A673 (cell line): ENCODE data around the gene APOL6.

Source experiments
- EZH2 ChIP-seq: fragments of 200-600 bp; sonication (generic); IDR thresholded peaks from 2 replicates; pipeline ENCODE4 v1.6.1; 2017; ENCODE audit warnings: borderline replicate concordance, low read depth, mild to moderate bottlenecking, mixed read lengths, antibody characterized with exemption, low read length; ENCODE audit not compliant: poor library complexity, severe bottlenecking
- TF ChIP-seq, protein P1 (sequence below): fragments of 300-800, 200-600 bp; sonication (generic); conservative IDR thresholded peaks from 2 replicates; pipeline ENCODE4 v1.5.1; 2017; ENCODE audit warnings: low read depth, mild to moderate bottlenecking, antibody characterized with exemption, low read length, moderate library complexity, mixed read lengths

- TF ChIP-seq, protein P1, sequence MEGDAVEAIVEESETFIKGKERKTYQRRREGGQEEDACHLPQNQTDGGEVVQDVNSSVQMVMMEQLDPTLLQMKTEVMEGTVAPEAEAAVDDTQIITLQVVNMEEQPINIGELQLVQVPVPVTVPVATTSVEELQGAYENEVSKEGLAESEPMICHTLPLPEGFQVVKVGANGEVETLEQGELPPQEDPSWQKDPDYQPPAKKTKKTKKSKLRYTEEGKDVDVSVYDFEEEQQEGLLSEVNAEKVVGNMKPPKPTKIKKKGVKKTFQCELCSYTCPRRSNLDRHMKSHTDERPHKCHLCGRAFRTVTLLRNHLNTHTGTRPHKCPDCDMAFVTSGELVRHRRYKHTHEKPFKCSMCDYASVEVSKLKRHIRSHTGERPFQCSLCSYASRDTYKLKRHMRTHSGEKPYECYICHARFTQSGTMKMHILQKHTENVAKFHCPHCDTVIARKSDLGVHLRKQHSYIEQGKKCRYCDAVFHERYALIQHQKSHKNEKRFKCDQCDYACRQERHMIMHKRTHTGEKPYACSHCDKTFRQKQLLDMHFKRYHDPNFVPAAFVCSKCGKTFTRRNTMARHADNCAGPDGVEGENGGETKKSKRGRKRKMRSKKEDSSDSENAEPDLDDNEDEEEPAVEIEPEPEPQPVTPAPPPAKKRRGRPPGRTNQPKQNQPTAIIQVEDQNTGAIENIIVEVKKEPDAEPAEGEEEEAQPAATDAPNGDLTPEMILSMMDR = no peak
- TF ChIP-seq EZH2 = no peak
Measured at GRCh38 chr22:35688913-35689675, 40.8 kb downstream of the APOL6 start.
